ENCODE measurements around the gene CRLF1.

CRLF1 gene

DNA sequence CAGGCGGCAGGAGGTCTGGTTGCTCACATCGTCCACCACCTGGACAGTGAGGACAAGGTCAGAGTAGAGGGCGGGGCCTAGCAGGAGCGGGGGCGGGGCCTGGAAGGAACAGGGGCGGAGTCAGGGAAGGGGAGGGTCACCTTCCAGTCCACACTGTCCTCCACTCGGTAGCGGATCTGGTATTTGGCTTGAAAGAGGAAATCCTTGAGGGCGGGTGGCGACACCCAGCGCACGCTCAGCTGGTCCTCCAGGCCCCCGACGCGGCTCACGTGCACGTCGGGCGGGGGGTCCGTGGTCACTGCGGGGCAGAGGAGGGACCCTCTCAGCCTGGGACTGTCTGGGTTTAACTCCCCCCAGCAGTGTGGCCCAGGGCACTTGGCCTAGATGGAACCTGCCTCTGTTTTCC is 9.8 kb downstream of the CRLF1 start:
- DNase-seq, result no peak

DNA sequence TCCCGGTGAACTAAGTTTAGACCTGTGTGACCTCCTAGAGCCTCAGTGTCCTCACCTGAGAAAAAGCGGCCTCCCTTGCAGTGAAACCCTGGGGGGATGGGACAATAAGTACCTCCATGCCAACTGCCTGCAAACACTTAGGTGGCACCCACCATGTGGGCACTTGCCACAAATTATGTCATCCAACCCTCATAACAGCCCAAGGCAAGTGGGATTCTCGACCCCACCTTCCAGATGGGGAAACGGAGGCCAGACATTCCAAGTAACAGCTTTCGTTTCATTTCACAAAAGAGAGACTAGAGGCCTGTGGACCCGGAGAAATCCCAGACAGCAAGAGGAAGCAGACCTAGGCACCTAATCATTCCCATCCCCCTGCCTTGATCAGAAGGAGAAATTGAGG is 11.1 kb downstream of the CRLF1 start:
- H3K4me3 ChIP-seq (ENCODE audit: low read depth in 1 of 2, low read length in 2 of 2), result no peak overlapping the region
- no peaks in the 10 kb centered on the region for H3K27me3 ChIP-seq (ENCODE audit: insufficient read depth, low read length, poor library complexity)
- no peak for DNase-seq
- no peaks in the 10 kb centered on the region for H3K9me3 ChIP-seq (ENCODE audit: insufficient read depth, low read length, severe bottlenecking)
- H3K9ac ChIP-seq (ENCODE audit: low read depth, low read length), result no peak overlapping the region
- H3K79me2 ChIP-seq (ENCODE audit: insufficient read depth, low read length), result peaks cover 1% of the 10 kb centered on the region; the same call in 1 of the 2 replicates
- peaks cover 6% of the 10 kb centered on the region for H4K20me1 ChIP-seq (ENCODE audit: insufficient read depth, low read length)
- H3K36me3 ChIP-seq (ENCODE audit: insufficient read depth, low read length), result peaks cover 7% of the 10 kb centered on the region
- no peak overlapping the region for H2AFZ ChIP-seq (ENCODE audit: low read depth, low read length)
- TF ChIP-seq, protein P1, sequence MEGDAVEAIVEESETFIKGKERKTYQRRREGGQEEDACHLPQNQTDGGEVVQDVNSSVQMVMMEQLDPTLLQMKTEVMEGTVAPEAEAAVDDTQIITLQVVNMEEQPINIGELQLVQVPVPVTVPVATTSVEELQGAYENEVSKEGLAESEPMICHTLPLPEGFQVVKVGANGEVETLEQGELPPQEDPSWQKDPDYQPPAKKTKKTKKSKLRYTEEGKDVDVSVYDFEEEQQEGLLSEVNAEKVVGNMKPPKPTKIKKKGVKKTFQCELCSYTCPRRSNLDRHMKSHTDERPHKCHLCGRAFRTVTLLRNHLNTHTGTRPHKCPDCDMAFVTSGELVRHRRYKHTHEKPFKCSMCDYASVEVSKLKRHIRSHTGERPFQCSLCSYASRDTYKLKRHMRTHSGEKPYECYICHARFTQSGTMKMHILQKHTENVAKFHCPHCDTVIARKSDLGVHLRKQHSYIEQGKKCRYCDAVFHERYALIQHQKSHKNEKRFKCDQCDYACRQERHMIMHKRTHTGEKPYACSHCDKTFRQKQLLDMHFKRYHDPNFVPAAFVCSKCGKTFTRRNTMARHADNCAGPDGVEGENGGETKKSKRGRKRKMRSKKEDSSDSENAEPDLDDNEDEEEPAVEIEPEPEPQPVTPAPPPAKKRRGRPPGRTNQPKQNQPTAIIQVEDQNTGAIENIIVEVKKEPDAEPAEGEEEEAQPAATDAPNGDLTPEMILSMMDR (IDR thresholded peaks at IDR 0.05; ENCODE audit: borderline replicate concordance, extremely low read depth, low read length, poor library complexity, severe bottlenecking), result no peak
- no peak for TF ChIP-seq EZH2 (IDR thresholded peaks at IDR 0.05; ENCODE audit: borderline replicate concordance, low read depth, low read length, severe bottlenecking)
- no peak overlapping the region for H3K27ac ChIP-seq (ENCODE audit: low read length)
- peaks cover 23% of the 10 kb centered on the region for H3K4me1 ChIP-seq (ENCODE audit: insufficient read depth, low read length)
- H3K4me2 ChIP-seq (ENCODE audit: insufficient read depth, low read length), result no peak overlapping the region
- no peak for ATAC-seq (ENCODE audit: insufficient read depth, low read depth)

More for the DNA sequence above, 9.8 kb downstream of the CRLF1 start:
- H3K4me1 ChIP-seq (ENCODE audit: insufficient read depth, low read length), result peaks cover 21% of the 10 kb centered on the region
- H3K36me3 ChIP-seq (ENCODE audit: insufficient read depth, low read length), result no peaks in the 10 kb centered on the region
- no peak overlapping the region for H3K4me2 ChIP-seq (ENCODE audit: insufficient read depth, low read length)
- no peak overlapping the region for H3K27ac ChIP-seq (ENCODE audit: low read length)
- no peak overlapping the region for H3K4me3 ChIP-seq (ENCODE audit: low read depth in 1 of 2, low read length in 2 of 2)
- no peak overlapping the region for H2AFZ ChIP-seq (ENCODE audit: low read depth, low read length)
- TF ChIP-seq, protein P1 (IDR thresholded peaks at IDR 0.05; ENCODE audit: borderline replicate concordance, extremely low read depth, low read length, poor library complexity, severe bottlenecking), result no peak
- TF ChIP-seq EZH2 (IDR thresholded peaks at IDR 0.05; ENCODE audit: borderline replicate concordance, low read depth, low read length, severe bottlenecking), result no peak
- H3K9me3 ChIP-seq (ENCODE audit: insufficient read depth, low read length, severe bottlenecking), result no peaks in the 10 kb centered on the region
- no peaks in the 10 kb centered on the region for H3K79me2 ChIP-seq (ENCODE audit: insufficient read depth, low read length)
- H3K27me3 ChIP-seq (ENCODE audit: insufficient read depth, low read length, poor library complexity), result no peaks in the 10 kb centered on the region
- no peaks in the 10 kb centered on the region for H4K20me1 ChIP-seq (ENCODE audit: insufficient read depth, low read length)
- ATAC-seq (ENCODE audit: insufficient read depth, low read depth), result no peak
- no peak overlapping the region for H3K9ac ChIP-seq (ENCODE audit: low read depth, low read length)

DNA sequence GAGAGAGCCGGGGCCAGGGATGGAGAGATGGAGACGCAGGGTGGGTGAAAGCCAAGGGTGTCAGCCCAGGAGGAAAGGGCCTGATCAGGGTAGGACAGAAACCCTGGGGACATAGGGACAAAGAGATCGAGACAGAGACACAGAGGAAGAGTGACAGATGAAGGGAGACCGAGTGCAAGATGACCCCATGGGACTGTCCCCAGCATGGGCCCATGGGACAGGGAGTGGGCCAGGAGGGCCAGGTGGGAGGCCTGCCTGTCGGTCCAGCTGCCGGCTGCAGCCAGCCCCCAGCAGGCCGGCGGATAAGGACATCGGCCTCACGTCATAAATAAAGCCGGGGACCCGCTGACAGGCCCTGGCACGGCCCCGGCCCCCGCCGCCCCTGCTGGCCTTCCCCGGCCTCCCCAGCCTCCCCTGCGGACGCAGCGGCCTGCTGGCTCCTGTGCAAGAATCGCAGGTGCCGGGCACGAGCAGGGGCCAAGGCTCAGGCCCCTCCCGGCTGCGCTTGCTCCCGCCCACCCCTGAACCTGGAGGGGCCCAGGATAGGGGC is 11.7 kb downstream of the CRLF1 start:
- TF ChIP-seq, protein P1 (IDR thresholded peaks at IDR 0.05; ENCODE audit: borderline replicate concordance, extremely low read depth, low read length, poor library complexity, severe bottlenecking), result no peak
- TF ChIP-seq EZH2 (IDR thresholded peaks at IDR 0.05; ENCODE audit: borderline replicate concordance, low read depth, low read length, severe bottlenecking), result no peak
- DNase-seq, result no peak
- peaks cover 28% of the 10 kb centered on the region for H3K4me1 ChIP-seq (ENCODE audit: insufficient read depth, low read length)
- no peak for ATAC-seq (ENCODE audit: insufficient read depth, low read depth)
- peak overlapping the region; percentile 56; the same call in 1 of the 2 replicates for H3K9ac ChIP-seq (ENCODE audit: low read depth, low read length)
- peak overlapping the region; percentile 92 for H3K4me2 ChIP-seq (ENCODE audit: insufficient read depth, low read length)
- peaks cover 8% of the 10 kb centered on the region for H3K36me3 ChIP-seq (ENCODE audit: insufficient read depth, low read length)
- H3K79me2 ChIP-seq (ENCODE audit: insufficient read depth, low read length), result peaks cover 6% of the 10 kb centered on the region
- H2AFZ ChIP-seq (ENCODE audit: low read depth, low read length), result peak overlapping the region; percentile 82; the same call in 1 of the 2 replicates
- H3K9me3 ChIP-seq (ENCODE audit: insufficient read depth, low read length, severe bottlenecking), result no peaks in the 10 kb centered on the region
- no peaks in the 10 kb centered on the region for H3K27me3 ChIP-seq (ENCODE audit: insufficient read depth, low read length, poor library complexity)
- H4K20me1 ChIP-seq (ENCODE audit: insufficient read depth, low read length), result peaks cover 7% of the 10 kb centered on the region
- peak overlapping the region in 1 of 2 experiments; percentile 56; a peak in 2 of 4 replicates for H3K4me3 ChIP-seq (ENCODE audit: low read depth in 1 of 2, low read length in 2 of 2)
- no peak overlapping the region for H3K27ac ChIP-seq (ENCODE audit: low read length)
